Heart left ventricle (tissue), 16 donors: ENCODE results near the gene STIL. TPM values are rescaled to one million over a fixed set of nuclear protein-coding genes. Genes with fewer than 3 reads are reported as not detected.

ENCODE experiments used
- ATAC-seq, 4 donors: fragments of 200-7000 bp; cut with Tn5 transposase; one replicate each; pipeline ENCODE4 v1.9.1; 2020 to 2022; ENCODE audit warnings: moderate library complexity in 4 of 4, mild to moderate bottlenecking in 3 of 4, moderate number of reproducible peaks in 1 of 4
- DNase-seq, 5 donors: peaks; one replicate each; pipeline ENCODE4 v3.0.0-alpha.2; 2020
- H3K27ac ChIP-seq, 12 donors: fragments of 200-600 bp; sonication (generic) in 4 of 12; one replicate each; pipeline versions ENCODE4 v1.5.0 to v1.8.0; 2016 to 2022; ENCODE audit warnings: mild to moderate bottlenecking in 2 of 12
- H3K27me3 ChIP-seq, 9 donors: fragments of 200-600 bp; sonication (generic) in 2 of 9; one replicate each; pipeline versions ENCODE4 v1.5.1 to v1.8.0; 2016 to 2022; ENCODE audit warnings: mild to moderate bottlenecking in 3 of 9
- H3K36me3 ChIP-seq, 9 donors: fragments of 200-600 bp; sonication (generic) in 2 of 9; one replicate each; pipeline versions ENCODE4 v1.5.0 to v1.8.0; 2018 to 2022; ENCODE audit warnings: mild to moderate bottlenecking in 2 of 9
- H3K4me1 ChIP-seq, 12 donors: fragments of 200-600 bp; sonication (generic) in 4 of 12; one replicate each; pipeline versions ENCODE4 v1.5.0 to v1.8.0; 2016 to 2022; ENCODE audit warnings: mild to moderate bottlenecking in 3 of 12
- H3K4me3 ChIP-seq, 12 donors: fragments of 200-600 bp; sonication (generic) in 4 of 12; one replicate each; pipeline versions ENCODE4 v1.5.0 to v1.8.0; 2017 to 2022; ENCODE audit warnings: mild to moderate bottlenecking in 9 of 12, moderate library complexity in 4 of 12
- H3K9me3 ChIP-seq, 12 donors: fragments of 200-600 bp; sonication (generic) in 4 of 12; one replicate each; pipeline versions ENCODE4 v1.5.0 to v1.8.0; 2016 to 2022; ENCODE audit warnings: mild to moderate bottlenecking in 1 of 12
- CTCF ChIP-seq, 12 donors: fragments of 200-600 bp; sonication (generic) in 4 of 12; IDR thresholded peaks; one replicate each; pipeline versions ENCODE4 v1.5.0 to v1.8.0; 2018 to 2022; ENCODE audit warnings: antibody characterized with exemption in 12 of 12, mild to moderate bottlenecking in 5 of 12
- POLR2A ChIP-seq, 2 donors: fragments of 450-650 bp; IDR thresholded peaks; one replicate each; pipeline ENCODE4 v1.6.1; 2017; ENCODE audit warnings: antibody characterized with exemption in 2 of 2, mild to moderate bottlenecking in 2 of 2, moderate library complexity in 2 of 2
- WGBS, 4 donors: extraction: QIAGEN DNeasy Blood & Tissue Kit in 2 of 4; methylation state at CpG; one replicate each; pipeline versions ENCODE4 v1.1.5 to v1.1.7; 2013 to 2018; 5-methylcytosine and 5-hydroxymethylcytosine counted together
- intact Hi-C, 10 donors: fragments of 100-400 bp; cut with DNase I; formaldehyde crosslinking; loops; one replicate each; pipeline versions ENCODE4 v1.11.1 to v1.14.2; 2022
- polyA plus RNA-seq, 2 donors: library from polyadenylated mRNA; stranded (reverse); fragments of 200-250 nt; gene quantifications; one replicate each; pipeline ENCODE4 v1.2.3, GENCODE V29; 2013
- total RNA-seq, 9 donors: library from RNA; depleted of rRNA in 2 of 9; stranded (reverse); fragments of >200 nt in 2 of 9; fragmentation: NEBNext Ultra II Directional in 3 of 9; extraction: Animal tissue kit (Norgen Biotek cat#: 25700) in 3 of 9; gene quantifications; one replicate each; pipeline versions ENCODE4 v1.1.0 to v1.2.4, GENCODE V29; 2016 to 2023
- donor health status: ischemic (EF 13 %, LVEDD 7.1; RV severe dilation, severe dysfunction).
- donor health status: healthy with polysubstance abuse.
- donor health status: DM: no; HTN: yes; CAD: no.
- donor health status: DM: no; HTN: no; CAD: no.
- donor health status: ischemic (EF 25% LVEDD 6.9; RV normal size, moderate dysfunction).
- donor health status: ischemic (EF 25% LVEDD 5.7; RV mildly dilated, moderate dysfunction).
- donor health status: healthy.
- donor health status: DM: yes; HTN: yes; CAD: no.
- donor health status: ischemic (EF 35%, LVEDD 5.7; RV mildly dilated, moderate dysfunction).
- donor health status: nonischemic (EF 11% LVEDD 7.7; RV severe dilation, severe dysfunction).
- donor health status: DM: yes; HTN: yes; CAD: no.
- donor health status: PGD.
- donor health status: ischemic (EF 29% LVEDD 5.4; RV normal size, mild dysfunction).
- donor health status: nonischemic (EF 23%, LVEDD 6.1; RV moderate dilation, normal function).

Gene STIL
- total and polyA plus RNA-seq, 11 donors = 0.19 to 3.1 (median 0.60) TPM

DNA sequence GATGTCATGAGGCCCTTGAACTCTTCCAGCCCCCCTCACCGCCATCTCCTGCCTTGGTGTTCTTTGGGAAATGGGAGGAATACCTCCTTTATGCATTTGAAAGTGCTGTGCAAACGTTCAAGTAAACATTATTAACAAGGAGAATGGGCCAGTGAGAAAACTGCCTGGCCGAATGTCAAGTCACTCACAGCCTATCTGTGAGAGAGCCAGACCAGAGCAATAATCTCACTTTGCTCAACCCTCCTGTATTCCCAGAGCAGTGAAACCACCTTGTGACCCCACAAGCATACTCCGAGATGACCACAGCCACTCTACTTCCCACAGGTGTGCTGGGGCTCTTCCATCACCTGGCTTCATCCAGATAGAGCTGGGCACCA, 87.1 kb downstream of the STIL start:
- H3K27me3 ChIP-seq = peaks cover 46 to 97% (median 84%) of the 10 kb centered on the region in 9 donors
- peak overlapping the region in 1 of 12 donors; percentile 47 for H3K4me3 ChIP-seq
- no peaks in the 10 kb centered on the region for H3K9me3 ChIP-seq
- H3K27ac ChIP-seq = peak overlapping the region in 4 of 12 donors; percentile 2 to 62 (median 41)
- ATAC-seq (no peak), DNase-seq (no peak)
- WGBS, 4 donors = 32 to 55% (median 49%) methylated on average over 4 of the region's 4 CpGs
- intact Hi-C loops = no loop called here
- peaks cover 0 to 60% (median 24%) of the 10 kb centered on the region in 12 donors for H3K4me1 ChIP-seq
- H3K36me3 ChIP-seq = no peaks in the 10 kb centered on the region
- TF ChIP-seq POLR2A (IDR thresholded peaks at IDR 0.05) (no peak), CTCF (IDR thresholded peaks at IDR 0.05) (no peak)

GRCh38 chr1:47226121-47226838, 87.7 kb downstream of the STIL start:
- H3K27me3 ChIP-seq = peaks cover 41 to 93% (median 79%) of the 10 kb centered on the region in 9 donors
- no peak for ATAC-seq
- peak overlapping the region; percentile 6 to 50 (median 42) for H3K4me3 ChIP-seq

DNA sequence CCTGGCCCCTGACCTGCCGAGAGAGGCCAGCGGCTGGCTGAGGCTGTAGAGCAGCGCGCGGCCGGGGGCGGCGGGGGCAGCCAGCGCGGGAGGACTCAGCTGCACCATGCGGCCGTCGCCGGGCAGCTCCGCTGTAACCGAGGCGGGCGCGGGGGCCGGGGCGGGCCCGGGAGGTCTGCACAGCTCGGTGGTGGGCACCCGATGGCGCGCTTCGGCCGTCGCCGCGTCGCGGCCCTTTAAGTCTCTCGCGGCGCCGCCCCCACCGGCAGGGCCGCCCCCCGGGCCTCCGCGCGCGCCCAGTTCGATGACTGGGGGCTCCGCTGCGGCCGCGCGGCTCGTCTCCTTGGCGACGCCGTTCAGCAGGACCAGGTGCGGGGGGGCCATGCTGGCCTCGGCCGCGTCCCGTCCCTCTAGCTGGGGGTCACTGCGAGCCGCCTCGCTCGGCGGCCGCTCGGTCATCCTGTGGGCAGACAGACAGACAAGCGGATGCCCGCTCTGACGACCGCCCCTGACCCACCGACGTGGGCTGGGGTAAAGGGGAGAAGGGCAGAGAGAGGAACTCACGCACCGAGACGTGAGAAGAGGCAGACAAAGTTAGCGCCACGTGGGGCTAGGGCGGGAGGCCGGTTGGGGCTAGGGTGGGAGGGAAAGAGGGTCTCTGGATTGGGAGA, 88.4 kb downstream of the STIL start:
- peaks cover 0 to 2% (median 0%) of the 10 kb centered on the region in 9 donors for H3K36me3 ChIP-seq
- 3 to 6% (median 3%) methylated on average over 37 to 79 of the region's 79 CpGs for WGBS, 4 donors
- no peaks in the 10 kb centered on the region for H3K9me3 ChIP-seq
- TF ChIP-seq POLR2A (IDR thresholded peaks at IDR 0.05) (no peak), CTCF (IDR thresholded peaks at IDR 0.05) (no peak)
- DNase-seq (no peak), ATAC-seq (peak in 2 of 4 donors; percentile 24 to 31)
- H3K27ac ChIP-seq = peak overlapping the region in 9 of 12 donors; percentile 2 to 62 (median 39)
- peak overlapping the region; percentile 10 to 50 (median 42) for H3K4me3 ChIP-seq
- intact Hi-C loops = no loop called here
- peaks cover 34 to 89% (median 72%) of the 10 kb centered on the region in 9 donors for H3K27me3 ChIP-seq
- H3K4me1 ChIP-seq = peaks cover 0 to 47% (median 21%) of the 10 kb centered on the region in 12 donors

More at GRCh38 chr1:47226121-47226838, 87.7 kb downstream of the STIL start:
- TF ChIP-seq CTCF (IDR thresholded peaks at IDR 0.05) (no peak), POLR2A (IDR thresholded peaks at IDR 0.05) (no peak)
- Histone ChIP-seq H3K36me3 (no peaks in the 10 kb centered on the region), H3K4me1 (peaks cover 0 to 54% (median 22%) of the 10 kb centered on the region in 12 donors), H3K27ac (peak overlapping the region in 7 of 12 donors; percentile 2 to 62 (median 39)), H3K9me3 (no peaks in the 10 kb centered on the region)
- intact Hi-C loops = no loop called here
- WGBS, 4 donors = 7 to 17% (median 16%) methylated on average over 19 of the region's 19 CpGs
- DNase-seq = no peak
